Hepatocyte (in vitro differentiated cells): ENCODE results near the gene EFCAB6.

Source experiments
- CTCF ChIP-seq: fragments of 200-600 bp; sonication (generic); IDR thresholded peaks from 2 replicates; pipeline ENCODE4 v1.5.1; 2016; ENCODE audit warnings: antibody characterized with exemption, mild to moderate bottlenecking; ENCODE audit not compliant: poor library complexity
- EZH2 ChIP-seq: fragments of 200-600 bp; sonication (generic); IDR thresholded peaks from 2 replicates; pipeline ENCODE4 v1.6.1; 2016; ENCODE audit warnings: antibody characterized with exemption, mild to moderate bottlenecking, borderline replicate concordance
- EZH2phosphoT487 ChIP-seq: fragments of 200-600 bp; sonication (generic); IDR thresholded peaks from one replicate; pipeline ENCODE4 v1.6.1; 2018; ENCODE audit warnings: antibody characterized with exemption, mild to moderate bottlenecking, low read depth, moderate library complexity; ENCODE audit not compliant: unreplicated experiment, severe bottlenecking

GRCh38 chr22:43666457-43666856 lies 145.6 kb downstream of the EFCAB6 start:
- no peak for TF ChIP-seq EZH2
- TF ChIP-seq CTCF = no peak
- TF ChIP-seq EZH2phosphoT487 = no peak
